ENCODE measurements around the gene UBASH3A.

DNA sequence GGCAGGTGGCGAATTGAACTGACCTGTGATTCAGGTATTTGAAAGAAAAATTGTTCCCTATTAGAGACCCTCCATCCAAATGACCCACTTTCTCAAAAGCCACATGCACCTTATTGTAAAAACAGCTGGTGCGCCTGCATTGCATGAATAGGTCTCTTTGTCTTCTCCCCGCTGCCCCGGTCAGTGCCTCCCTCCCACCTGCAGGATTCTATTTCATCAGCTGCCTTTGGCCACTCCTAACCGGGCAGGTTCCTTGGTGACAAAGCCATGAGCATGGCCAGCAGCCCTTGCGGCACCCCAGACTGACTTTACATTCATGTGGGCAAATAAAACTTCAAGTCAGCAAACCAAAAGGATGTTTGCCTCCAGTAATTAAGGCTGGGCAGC, 14.3 kb upstream of the UBASH3A start:
- TF ChIP-seq, protein P1, sequence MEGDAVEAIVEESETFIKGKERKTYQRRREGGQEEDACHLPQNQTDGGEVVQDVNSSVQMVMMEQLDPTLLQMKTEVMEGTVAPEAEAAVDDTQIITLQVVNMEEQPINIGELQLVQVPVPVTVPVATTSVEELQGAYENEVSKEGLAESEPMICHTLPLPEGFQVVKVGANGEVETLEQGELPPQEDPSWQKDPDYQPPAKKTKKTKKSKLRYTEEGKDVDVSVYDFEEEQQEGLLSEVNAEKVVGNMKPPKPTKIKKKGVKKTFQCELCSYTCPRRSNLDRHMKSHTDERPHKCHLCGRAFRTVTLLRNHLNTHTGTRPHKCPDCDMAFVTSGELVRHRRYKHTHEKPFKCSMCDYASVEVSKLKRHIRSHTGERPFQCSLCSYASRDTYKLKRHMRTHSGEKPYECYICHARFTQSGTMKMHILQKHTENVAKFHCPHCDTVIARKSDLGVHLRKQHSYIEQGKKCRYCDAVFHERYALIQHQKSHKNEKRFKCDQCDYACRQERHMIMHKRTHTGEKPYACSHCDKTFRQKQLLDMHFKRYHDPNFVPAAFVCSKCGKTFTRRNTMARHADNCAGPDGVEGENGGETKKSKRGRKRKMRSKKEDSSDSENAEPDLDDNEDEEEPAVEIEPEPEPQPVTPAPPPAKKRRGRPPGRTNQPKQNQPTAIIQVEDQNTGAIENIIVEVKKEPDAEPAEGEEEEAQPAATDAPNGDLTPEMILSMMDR (IDR thresholded peaks at IDR 0.05): no peak
- no peak for TF ChIP-seq EZH2 (IDR thresholded peaks at IDR 0.05)
